T-cell (primary cell): ENCODE measurements around the gene ADRA2A. TPM values are rescaled to one million over a fixed set of nuclear protein-coding genes. Genes with fewer than 3 reads are reported as not detected.

Experiments
- ATAC-seq, 4 experiments: fragments of 200-7000 bp in 3 of 4; fragments of 150-1000 bp in 1 of 4; cut with Tn5 transposase; replicated peaks in 1 of 4; 1 replicate in 3 of 4; 2 replicates in 1 of 4; pipeline ENCODE4 v1.10.0; 2021; ENCODE audit warnings: moderate library complexity in 3 of 4, mild to moderate bottlenecking in 2 of 4, moderate number of reproducible peaks in 1 of 4
- CTCF ChIA-PET, 2 donors: fragments of 300-600 bp; sonication (Branson Sonifier 250); formaldehyde crosslinking; loops; one replicate each; lab custom pipeline; 2022; ENCODE audit warnings: antibody characterized with exemption in 2 of 2; lab: Charles Lee
- POLR2A ChIA-PET, 2 donors: fragments of 300-600 bp; sonication (Branson Sonifier 250); formaldehyde crosslinking; loops; one replicate each; lab custom pipeline; 2022; ENCODE audit warnings: antibody characterized with exemption in 2 of 2; lab: Charles Lee
- DNase-seq, 35 experiments: peaks; one replicate each; pipeline versions ENCODE4 v3.0.0 to v3.0.0-alpha.2; 2013 to 2023
- H3K27ac ChIP-seq: one replicate; pipeline ENCODE4 v1.5.1; 2013; ENCODE audit warnings: low read length
- H3K27me3 ChIP-seq, 2 experiments: replicated peaks in 1 of 2; 1 replicate in 1 of 2; 2 replicates in 1 of 2; pipeline versions ENCODE4 v1.6.1 to v1.7.0; 2013; ENCODE audit warnings: low read length in 1 of 2, mixed read lengths in 1 of 2; ENCODE audit not compliant: control insufficient read depth in 2 of 2, insufficient read depth in 2 of 2; ENCODE audit errors: extremely low read depth in 1 of 2
- H3K36me3 ChIP-seq, 2 donors: 1 replicate in 1 of 2; 2 replicates in 1 of 2; pipeline versions ENCODE4 v1.6.1 to v1.7.0; 2013; ENCODE audit warnings: low read length in 1 of 2; ENCODE audit not compliant: control insufficient read depth in 2 of 2, insufficient read depth in 1 of 2; ENCODE audit errors: extremely low read depth in 1 of 2
- H3K4me1 ChIP-seq, 2 experiments: 1 replicate in 1 of 2; 2 replicates in 1 of 2; pipeline versions ENCODE4 v1.6.1 to v1.7.0; 2013; ENCODE audit warnings: low read length in 2 of 2, mixed read lengths in 1 of 2; ENCODE audit not compliant: insufficient read depth in 2 of 2, control insufficient read depth in 1 of 2; ENCODE audit errors: extremely low read depth in 1 of 2
- H3K4me3 ChIP-seq, 2 donors: 1 replicate in 1 of 2; 2 replicates in 1 of 2; pipeline versions ENCODE4 v1.5.1 to v1.7.0; 2013; ENCODE audit warnings: mild to moderate bottlenecking in 2 of 2, low read length in 1 of 2, moderate library complexity in 1 of 2; ENCODE audit not compliant: control insufficient read depth in 1 of 2; ENCODE audit errors: extremely low read depth in 1 of 2
- H3K9me3 ChIP-seq: 2 replicates; pipeline ENCODE4 v1.7.0; 2013
- H3K27ac Mint-ChIP-seq, 2 donors: one replicate each; pipeline ENCODE4 v1.8.0; 2020 to 2021; ENCODE audit warnings: mild to moderate bottlenecking in 2 of 2, mixed read lengths in 2 of 2
- H3K27me3 Mint-ChIP-seq, 2 donors: one replicate each; pipeline ENCODE4 v1.8.0; 2021 to 2022; ENCODE audit warnings: mixed read lengths in 2 of 2
- H3K36me3 Mint-ChIP-seq: one replicate; pipeline ENCODE4 v1.8.0; 2021; ENCODE audit warnings: mixed read lengths
- H3K4me1 Mint-ChIP-seq, 3 donors: one replicate each; pipeline ENCODE4 v1.8.0; 2020 to 2022; ENCODE audit warnings: mixed read lengths in 3 of 3, mild to moderate bottlenecking in 1 of 3
- H3K4me3 Mint-ChIP-seq, 3 donors: one replicate each; pipeline ENCODE4 v1.8.0; 2020 to 2022; ENCODE audit warnings: mild to moderate bottlenecking in 3 of 3, mixed read lengths in 3 of 3, moderate library complexity in 3 of 3
- H3K9me3 Mint-ChIP-seq, 3 donors: one replicate each; pipeline ENCODE4 v1.8.0; 2020 to 2022; ENCODE audit warnings: mixed read lengths in 3 of 3
- WGBS: methylation state at CpG from one replicate; pipeline ENCODE4 v1.1.5; 2013; ENCODE audit warnings: missing lambda C conversion rate; ENCODE audit not compliant: insufficient coverage; 5-methylcytosine and 5-hydroxymethylcytosine counted together
- total RNA-seq, 35 experiments: library from RNA in 6 of 35; stranded (reverse) in 6 of 35; fragments of 120-200 nt in 1 of 35; gene quantifications; one replicate each; pipeline versions ENCODE4 v1.2.1 to v1.2.4 and lab custom pipeline; 2013 to 2026

ADRA2A gene
- total RNA-seq, 5 donors from 2014 or later (not counting 1 experiment from before 2014, with no cell fraction given), result 0.09 to 0.26 (median 0.12) TPM

GRCh38 chr10:111107023-111107422 lies 30.2 kb downstream of the ADRA2A start:
- H3K4me3 ChIP-seq, result no peak overlapping the region
- CTCF ChIA-PET, result no interaction called here
- H3K36me3 ChIP-seq, result no peaks in the 10 kb centered on the region
- 89% methylated on average over 2 of the region's 4 CpGs for WGBS
- H3K27me3 Mint-ChIP-seq, result peaks cover 2 to 4% of the 10 kb centered on the region in 2 donors
- H3K4me1 Mint-ChIP-seq, result no peaks in the 10 kb centered on the region
- DNase-seq (no peak), ATAC-seq (no peak)
- H3K4me1 ChIP-seq, result no peaks in the 10 kb centered on the region
- POLR2A ChIA-PET, result interaction anchor here in 1 of 2 donors (0.7 kb wide), 1 partner anchor 443 kb away, joined by 3 read pairs; no protein-coding TSS in a partner anchor
- no peak overlapping the region for H3K27ac ChIP-seq
- no peak overlapping the region for H3K4me3 Mint-ChIP-seq
- no peaks in the 10 kb centered on the region for H3K9me3 ChIP-seq
- H3K9me3 Mint-ChIP-seq, result no peaks in the 10 kb centered on the region
- H3K27me3 ChIP-seq, result peaks cover 0 to 11% of the 10 kb centered on the region in 2 experiments
- no peaks in the 10 kb centered on the region for H3K36me3 Mint-ChIP-seq
- H3K27ac Mint-ChIP-seq, result no peak overlapping the region

- no peaks in the 10 kb centered on the region for H3K9me3 ChIP-seq
- Mint-ChIP-seq H3K27me3 (peaks cover 2 to 3% of the 10 kb centered on the region in 2 donors), H3K36me3 (no peaks in the 10 kb centered on the region), H3K4me1 (peaks cover 0 to 6% (median 5%) of the 10 kb centered on the region in 3 donors), H3K27ac (no peak overlapping the region), H3K4me3 (no peak overlapping the region), H3K9me3 (no peaks in the 10 kb centered on the region)
- H3K4me1 ChIP-seq, result no peaks in the 10 kb centered on the region
- no peak for ATAC-seq
- H3K27ac ChIP-seq, result no peak overlapping the region
- ChIA-PET POLR2A (no interaction called here), CTCF (interaction anchor here in 1 of 2 donors (0.6 kb wide), 1 partner anchor 31 kb away, joined by 5 read pairs; the partner anchor contains the start of gene ADRA2A)
- no peak for DNase-seq
- WGBS, result 92% methylated on average over 2 of the region's 4 CpGs
- peaks cover 0 to 5% of the 10 kb centered on the region in 2 experiments for H3K27me3 ChIP-seq
- H3K36me3 ChIP-seq, result no peaks in the 10 kb centered on the region
- no peak overlapping the region for H3K4me3 ChIP-seq
Measured at GRCh38 chr10:111107846-111108245, 31.0 kb downstream of the ADRA2A start.

- POLR2A ChIA-PET, result no interaction called here
- ATAC-seq (no peak), DNase-seq (no peak)
- no peak overlapping the region for H3K27ac ChIP-seq
- H3K27me3 ChIP-seq, result no peaks in the 10 kb centered on the region
- H3K36me3 Mint-ChIP-seq, result no peaks in the 10 kb centered on the region
- H3K4me1 Mint-ChIP-seq, result peaks cover 0 to 6% (median 5%) of the 10 kb centered on the region in 3 donors
- no peaks in the 10 kb centered on the region for H3K9me3 ChIP-seq
- H3K9me3 Mint-ChIP-seq, result no peaks in the 10 kb centered on the region
- no peak overlapping the region for H3K27ac Mint-ChIP-seq
- CTCF ChIA-PET, result no interaction called here
- H3K36me3 ChIP-seq, result no peaks in the 10 kb centered on the region
- H3K4me3 ChIP-seq, result no peak overlapping the region
- no CpG with 5 or more reads among the region's 6 CpGs for WGBS
- H3K4me3 Mint-ChIP-seq, result no peak overlapping the region
- H3K4me1 ChIP-seq, result no peaks in the 10 kb centered on the region
- peaks cover 2 to 3% of the 10 kb centered on the region in 2 donors for H3K27me3 Mint-ChIP-seq
Measured at GRCh38 chr10:111108441-111108840, 31.6 kb downstream of the ADRA2A start.

- Mint-ChIP-seq H3K4me1 (peaks cover 9 to 14% (median 11%) of the 10 kb centered on the region in 3 donors), H3K27ac (no peak overlapping the region), H3K27me3 (peaks cover 2 to 3% of the 10 kb centered on the region in 2 donors), H3K4me3 (no peak overlapping the region), H3K36me3 (no peaks in the 10 kb centered on the region), H3K9me3 (no peaks in the 10 kb centered on the region)
- CTCF ChIA-PET, result interaction anchor here in 1 of 2 donors (0.6 kb wide), 1 partner anchor 333 kb away, joined by 3 read pairs; no protein-coding TSS in a partner anchor
- ATAC-seq (no peak), DNase-seq (no peak)
- Histone ChIP-seq H3K4me1 (peaks cover 0 to 4% of the 10 kb centered on the region in 2 experiments), H3K4me3 (no peak overlapping the region), H3K27ac (no peak overlapping the region), H3K9me3 (no peaks in the 10 kb centered on the region), H3K27me3 (no peaks in the 10 kb centered on the region), H3K36me3 (no peaks in the 10 kb centered on the region)
- POLR2A ChIA-PET, result no interaction called here
- WGBS, result no CpG with 5 or more reads among the region's 8 CpGs
Measured at GRCh38 chr10:111109501-111110242, 32.8 kb downstream of the ADRA2A start.

- ChIA-PET POLR2A (no interaction called here), CTCF (no interaction called here)
- no CpG with 5 or more reads among the region's 3 CpGs for WGBS
- ATAC-seq (no peak), DNase-seq (no peak)
- Histone ChIP-seq H3K4me3 (no peak overlapping the region), H3K36me3 (no peaks in the 10 kb centered on the region), H3K27me3 (no peaks in the 10 kb centered on the region), H3K4me1 (peaks cover 0 to 4% of the 10 kb centered on the region in 2 experiments), H3K27ac (no peak overlapping the region), H3K9me3 (no peaks in the 10 kb centered on the region)
- Mint-ChIP-seq H3K27me3 (peaks cover 0 to 2% of the 10 kb centered on the region in 2 donors), H3K27ac (no peak overlapping the region), H3K9me3 (no peaks in the 10 kb centered on the region), H3K36me3 (no peaks in the 10 kb centered on the region), H3K4me1 (peaks cover 13 to 16% (median 14%) of the 10 kb centered on the region in 3 donors), H3K4me3 (no peak overlapping the region)
Measured at GRCh38 chr10:111110771-111111170, 33.9 kb downstream of the ADRA2A start.

- DNase-seq (no peak), ATAC-seq (no peak)
- no CpG with 5 or more reads among the region's 1 CpG for WGBS
- Mint-ChIP-seq H3K27me3 (no peaks in the 10 kb centered on the region), H3K36me3 (no peaks in the 10 kb centered on the region), H3K9me3 (no peaks in the 10 kb centered on the region), H3K4me1 (peaks cover 13 to 16% (median 14%) of the 10 kb centered on the region in 3 donors), H3K27ac (no peak overlapping the region), H3K4me3 (no peak overlapping the region)
- Histone ChIP-seq H3K27ac (no peak overlapping the region), H3K4me3 (no peak overlapping the region), H3K9me3 (no peaks in the 10 kb centered on the region), H3K27me3 (peaks cover 0 to 4% of the 10 kb centered on the region in 2 experiments), H3K36me3 (no peaks in the 10 kb centered on the region), H3K4me1 (peaks cover 0 to 4% of the 10 kb centered on the region in 2 experiments)
- ChIA-PET CTCF (no interaction called here), POLR2A (no interaction called here)
Measured at GRCh38 chr10:111112333-111112732, 35.5 kb downstream of the ADRA2A start.
